ENCODE data around the gene MTRR. TPM values are rescaled to one million over a fixed set of nuclear protein-coding genes. Genes with fewer than 3 reads are reported as not detected.

Gene MTRR
- total RNA-seq, 3 donors from 2014 or later = 50.5 to 53.7 (median 53.3) TPM

DNA sequence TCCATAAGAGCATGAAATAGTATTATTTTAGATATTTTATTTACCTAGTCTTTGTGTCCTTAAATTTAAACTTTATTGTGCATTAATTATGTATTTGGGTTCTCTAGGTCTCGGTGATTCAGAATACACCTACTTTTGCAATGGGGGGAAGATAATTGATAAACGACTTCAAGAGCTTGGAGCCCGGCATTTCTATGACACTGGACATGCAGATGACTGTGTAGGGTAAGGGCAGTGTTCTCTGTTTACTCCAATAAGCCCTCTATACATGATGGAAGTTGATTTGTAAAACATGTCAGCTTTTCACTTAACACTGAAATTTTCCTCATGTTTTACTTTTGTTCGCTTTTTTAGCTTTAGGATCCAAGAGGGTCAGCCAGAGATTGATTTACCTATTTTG lies 6.2 kb downstream of the MTRR start:
- TF ChIP-seq, protein P1, sequence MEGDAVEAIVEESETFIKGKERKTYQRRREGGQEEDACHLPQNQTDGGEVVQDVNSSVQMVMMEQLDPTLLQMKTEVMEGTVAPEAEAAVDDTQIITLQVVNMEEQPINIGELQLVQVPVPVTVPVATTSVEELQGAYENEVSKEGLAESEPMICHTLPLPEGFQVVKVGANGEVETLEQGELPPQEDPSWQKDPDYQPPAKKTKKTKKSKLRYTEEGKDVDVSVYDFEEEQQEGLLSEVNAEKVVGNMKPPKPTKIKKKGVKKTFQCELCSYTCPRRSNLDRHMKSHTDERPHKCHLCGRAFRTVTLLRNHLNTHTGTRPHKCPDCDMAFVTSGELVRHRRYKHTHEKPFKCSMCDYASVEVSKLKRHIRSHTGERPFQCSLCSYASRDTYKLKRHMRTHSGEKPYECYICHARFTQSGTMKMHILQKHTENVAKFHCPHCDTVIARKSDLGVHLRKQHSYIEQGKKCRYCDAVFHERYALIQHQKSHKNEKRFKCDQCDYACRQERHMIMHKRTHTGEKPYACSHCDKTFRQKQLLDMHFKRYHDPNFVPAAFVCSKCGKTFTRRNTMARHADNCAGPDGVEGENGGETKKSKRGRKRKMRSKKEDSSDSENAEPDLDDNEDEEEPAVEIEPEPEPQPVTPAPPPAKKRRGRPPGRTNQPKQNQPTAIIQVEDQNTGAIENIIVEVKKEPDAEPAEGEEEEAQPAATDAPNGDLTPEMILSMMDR (IDR thresholded peaks at IDR 0.05) = no peak
- ATAC-seq = no peak
- no peak overlapping the region for H3K4me3 ChIP-seq
- peaks cover 25% of the 10 kb centered on the region for H3K4me1 ChIP-seq (ENCODE audit: low read depth)
- H3K36me3 ChIP-seq (ENCODE audit: low read depth) = no peaks in the 10 kb centered on the region
- H3K9me3 ChIP-seq = no peaks in the 10 kb centered on the region
- no peak for DNase-seq
- intact Hi-C loops (cut with DNase I, micrococcal nuclease) = no loop called here

DNA sequence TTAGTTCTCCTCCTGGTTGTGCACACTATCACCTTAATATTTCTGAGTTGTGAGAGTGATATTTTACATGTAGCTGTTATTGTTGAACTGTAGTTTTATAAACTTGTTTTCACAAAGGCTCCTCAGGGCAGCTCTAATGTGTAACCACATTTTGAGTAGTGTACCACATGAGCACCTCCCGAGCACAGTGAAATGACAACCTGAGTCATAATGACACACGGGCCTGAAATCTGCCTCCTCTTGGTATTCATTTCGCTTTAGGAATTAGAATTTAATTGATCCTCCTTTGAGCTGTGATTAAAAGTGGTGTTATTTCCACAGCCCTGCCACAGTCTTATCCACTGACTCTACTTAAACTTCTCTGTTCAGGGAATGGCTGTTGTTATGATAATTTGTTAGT lies 7.9 kb downstream of the MTRR start:
- peaks cover 14% of the 10 kb centered on the region for H3K4me1 ChIP-seq (ENCODE audit: low read depth)
- DNase-seq (no peak), ATAC-seq (no peak)
- H3K9me3 ChIP-seq = no peaks in the 10 kb centered on the region
- intact Hi-C loops (cut with DNase I, micrococcal nuclease) = no loop called here
- TF ChIP-seq, protein P1 (IDR thresholded peaks at IDR 0.05) = no peak
- no peaks in the 10 kb centered on the region for H3K36me3 ChIP-seq (ENCODE audit: low read depth)
- no peak overlapping the region for H3K4me3 ChIP-seq

DNA sequence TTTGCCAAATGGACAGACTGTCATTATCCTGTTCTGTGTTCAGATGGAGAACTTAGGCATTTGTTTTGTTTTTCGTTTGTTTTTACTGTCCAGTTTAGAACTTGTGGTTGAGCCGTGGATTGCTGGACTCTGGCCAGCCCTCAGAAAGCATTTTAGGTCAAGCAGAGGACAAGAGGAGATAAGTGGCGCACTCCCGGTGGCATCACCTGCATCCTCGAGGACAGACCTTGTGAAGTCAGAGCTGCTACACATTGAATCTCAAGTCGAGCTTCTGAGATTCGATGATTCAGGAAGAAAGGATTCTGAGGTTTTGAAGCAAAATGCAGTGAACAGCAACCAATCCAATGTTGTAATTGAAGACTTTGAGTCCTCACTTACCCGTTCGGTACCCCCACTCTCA lies 8.9 kb downstream of the MTRR start:
- Histone ChIP-seq H3K9me3 (no peaks in the 10 kb centered on the region), H3K36me3 (ENCODE audit: low read depth) (no peaks in the 10 kb centered on the region), H3K4me1 (ENCODE audit: low read depth) (peaks cover 11% of the 10 kb centered on the region), H3K4me3 (no peak overlapping the region)
- intact Hi-C loops (cut with DNase I, micrococcal nuclease) = no loop called here
- TF ChIP-seq, protein P1 (IDR thresholded peaks at IDR 0.05) = no peak
- no peak for ATAC-seq
- DNase-seq = no peak

GRCh38 chr5:7878381-7878873 lies 9.5 kb downstream of the MTRR start:
- no peak for ATAC-seq
- TF ChIP-seq, protein P1 (IDR thresholded peaks at IDR 0.05) = no peak
- Histone ChIP-seq H3K36me3 (ENCODE audit: low read depth) (no peaks in the 10 kb centered on the region), H3K4me3 (no peak overlapping the region), H3K4me1 (ENCODE audit: low read depth) (peaks cover 11% of the 10 kb centered on the region), H3K9me3 (no peaks in the 10 kb centered on the region)
- intact Hi-C loops (cut with DNase I, micrococcal nuclease) = no loop called here
- no peak for DNase-seq

DNA sequence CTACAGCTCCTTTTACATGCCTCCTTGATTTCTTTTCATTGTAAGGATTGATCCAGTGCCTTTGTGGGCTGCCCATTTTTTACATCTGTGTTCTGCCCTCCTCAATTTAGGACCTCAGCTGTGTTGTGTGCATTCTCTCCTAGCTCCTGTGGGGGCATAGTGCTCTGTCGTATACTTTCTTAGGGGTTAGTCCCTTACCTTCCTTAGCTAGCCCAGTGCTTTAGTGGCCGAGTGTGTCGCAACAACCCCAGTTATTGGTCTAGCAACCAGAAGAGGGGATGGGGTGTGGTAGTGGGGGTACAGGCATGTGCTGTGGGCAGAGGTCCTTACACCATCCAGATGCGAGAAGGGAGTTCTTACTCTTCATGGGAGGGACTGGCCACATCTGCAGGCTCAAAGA lies 12.1 kb downstream of the MTRR start:
- TF ChIP-seq, protein P1 (IDR thresholded peaks at IDR 0.05) = no peak
- H3K4me3 ChIP-seq = no peak overlapping the region
- peaks cover 3% of the 10 kb centered on the region for H3K36me3 ChIP-seq (ENCODE audit: low read depth)
- H3K4me1 ChIP-seq (ENCODE audit: low read depth) = peaks cover 11% of the 10 kb centered on the region
- ATAC-seq = no peak
- H3K9me3 ChIP-seq = no peaks in the 10 kb centered on the region
- no peak for DNase-seq
- intact Hi-C loops (cut with DNase I, micrococcal nuclease) = no loop called here

DNA sequence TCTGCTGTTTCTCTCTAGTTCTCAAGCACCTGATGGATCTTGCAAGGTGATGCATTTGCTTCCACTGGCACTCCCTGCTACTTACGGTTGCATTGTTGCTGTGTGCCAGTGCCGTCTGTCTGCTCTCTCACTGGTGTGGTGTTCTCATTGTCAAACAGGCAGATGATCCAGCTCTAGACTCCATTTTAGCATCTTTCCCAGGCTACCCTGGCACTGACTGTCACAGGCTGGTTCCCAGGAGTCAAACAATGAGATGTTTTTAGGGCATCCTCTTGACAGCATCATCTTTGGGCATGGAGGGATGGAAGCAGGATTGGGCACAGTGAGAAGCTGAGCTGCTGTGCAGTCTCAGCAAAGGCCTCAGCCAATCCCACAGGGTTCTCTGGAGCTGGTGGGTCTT lies 12.9 kb downstream of the MTRR start:
- H3K36me3 ChIP-seq (ENCODE audit: low read depth) = peaks cover 3% of the 10 kb centered on the region
- intact Hi-C loops (cut with DNase I, micrococcal nuclease) = no loop called here
- H3K4me1 ChIP-seq (ENCODE audit: low read depth) = peaks cover 11% of the 10 kb centered on the region
- H3K4me3 ChIP-seq = no peak overlapping the region
- TF ChIP-seq, protein P1 (IDR thresholded peaks at IDR 0.05) = no peak
- ATAC-seq (no peak), DNase-seq (no peak)
- H3K9me3 ChIP-seq = no peaks in the 10 kb centered on the region

All from mucosa of descending colon (tissue), 3 donors.